Psoas muscle (tissue), 8 donors: Measurements from ENCODE around the gene SUSD4. TPM values are rescaled to one million over a fixed set of nuclear protein-coding genes. Genes with fewer than 3 reads are reported as not detected.

Source experiments
- ATAC-seq, 4 donors: fragments of 200-7000 bp; cut with Tn5 transposase; one replicate each; pipeline ENCODE4 v1.9.1; 2020; ENCODE audit warnings: moderate library complexity in 3 of 4, mild to moderate bottlenecking in 2 of 4
- DNase-seq, 2 donors: peaks; one replicate each; pipeline ENCODE4 v3.0.0-alpha.2; 2020
- H3K27ac ChIP-seq: fragments of 200-600 bp; one replicate; pipeline ENCODE4 v1.8.0; 2022
- H3K27me3 ChIP-seq, 3 donors: fragments of 200-600 bp in 1 of 3; one replicate each; pipeline versions ENCODE4 v1.6.1 to v1.8.0; 2013 to 2022; ENCODE audit warnings: low read length in 2 of 3, mild to moderate bottlenecking in 2 of 3, moderate library complexity in 1 of 3; ENCODE audit not compliant: insufficient read depth in 3 of 3
- H3K36me3 ChIP-seq, 2 donors: fragments of 200-600 bp in 1 of 2; one replicate each; pipeline versions ENCODE4 v1.6.1 to v1.8.0; 2013 to 2022; ENCODE audit warnings: low read depth in 1 of 2, mild to moderate bottlenecking in 1 of 2, moderate library complexity in 1 of 2; ENCODE audit not compliant: insufficient read depth in 1 of 2
- H3K4me1 ChIP-seq: fragments of 200-600 bp; one replicate; pipeline ENCODE4 v1.8.0; 2022
- H3K4me3 ChIP-seq: fragments of 200-600 bp; one replicate; pipeline ENCODE4 v1.8.0; 2022; ENCODE audit warnings: mild to moderate bottlenecking
- H3K9me3 ChIP-seq: fragments of 200-600 bp; one replicate; pipeline ENCODE4 v1.8.0; 2022
- WGBS, 3 donors: extraction: QIAGEN DNeasy Blood & Tissue Kit; methylation state at CpG; one replicate each; pipeline versions ENCODE4 v1.1.6 to v1.1.7; 2013; 5-methylcytosine and 5-hydroxymethylcytosine counted together
- intact Hi-C, 2 donors: fragments of 100-400 bp; cut with DNase I; formaldehyde crosslinking; loops; one replicate each; pipeline versions ENCODE4 v1.11.0 to v1.14.2; 2022
- polyA plus RNA-seq, 3 donors: library from polyadenylated mRNA; stranded (reverse); fragments of 200-250 nt; gene quantifications; one replicate each; pipeline ENCODE4 v1.2.3, GENCODE V29; 2013
- total RNA-seq, 4 donors: library from RNA; stranded (reverse); fragmentation: NEBNext Ultra II Directional in 2 of 4; extraction: Animal tissue kit (Norgen Biotek cat#: 25700) in 2 of 4; gene quantifications; one replicate each; pipeline versions ENCODE4 v1.2.1 to v1.2.4, GENCODE V29; 2021 to 2023
- TF ChIP-seq, protein P1 (sequence below): fragments of 200-600 bp; IDR thresholded peaks from one replicate; pipeline ENCODE4 v1.8.0; 2022; ENCODE audit warnings: antibody characterized with exemption
- donor health status: healthy with polysubstance abuse.
- donor health status: DM: no; HTN: no; CAD: no; lungs with moderate emphysema.
- donor health status: Bipolar disorder and iron deficiency.
- donor health status: healthy.
- donor health status: DM: yes; HTN: yes; CAD: no.
- donor health status: DM: no; HTN: no; CAD: no.
- donor health status: DM: no; HTN: no; CAD: no.
- donor health status: DM: yes; HTN: yes; CAD: no.

SUSD4 gene
- total and polyA plus RNA-seq, 7 donors = 0.08 to 3.9 (median 0.21) TPM

DNA sequence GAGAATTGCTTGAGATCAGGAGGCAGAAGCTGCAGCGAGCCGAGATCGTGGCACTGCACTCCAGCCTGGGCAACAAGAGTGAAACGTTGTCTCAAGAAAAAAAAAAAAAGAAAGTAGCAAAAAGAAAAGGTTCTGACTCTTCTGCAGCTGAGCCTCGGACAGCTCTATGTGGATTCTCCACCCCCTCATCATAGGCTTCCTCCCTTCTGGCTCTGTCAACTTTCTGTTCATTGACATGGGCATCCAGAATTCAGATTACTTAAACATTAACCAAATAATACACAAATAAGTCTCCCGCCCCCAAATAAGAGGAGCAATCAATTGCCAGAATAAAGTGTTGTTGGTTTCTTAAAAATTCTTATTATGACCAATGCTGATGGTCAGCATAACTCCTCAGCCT, 10.0 kb downstream of the SUSD4 start:
- H3K27ac ChIP-seq = no peak overlapping the region
- H3K4me1 ChIP-seq = no peaks in the 10 kb centered on the region
- no peaks in the 10 kb centered on the region for H3K36me3 ChIP-seq
- 56 to 64% (median 60%) methylated on average over 6 of the region's 6 CpGs for WGBS, 3 donors
- TF ChIP-seq, protein P1, sequence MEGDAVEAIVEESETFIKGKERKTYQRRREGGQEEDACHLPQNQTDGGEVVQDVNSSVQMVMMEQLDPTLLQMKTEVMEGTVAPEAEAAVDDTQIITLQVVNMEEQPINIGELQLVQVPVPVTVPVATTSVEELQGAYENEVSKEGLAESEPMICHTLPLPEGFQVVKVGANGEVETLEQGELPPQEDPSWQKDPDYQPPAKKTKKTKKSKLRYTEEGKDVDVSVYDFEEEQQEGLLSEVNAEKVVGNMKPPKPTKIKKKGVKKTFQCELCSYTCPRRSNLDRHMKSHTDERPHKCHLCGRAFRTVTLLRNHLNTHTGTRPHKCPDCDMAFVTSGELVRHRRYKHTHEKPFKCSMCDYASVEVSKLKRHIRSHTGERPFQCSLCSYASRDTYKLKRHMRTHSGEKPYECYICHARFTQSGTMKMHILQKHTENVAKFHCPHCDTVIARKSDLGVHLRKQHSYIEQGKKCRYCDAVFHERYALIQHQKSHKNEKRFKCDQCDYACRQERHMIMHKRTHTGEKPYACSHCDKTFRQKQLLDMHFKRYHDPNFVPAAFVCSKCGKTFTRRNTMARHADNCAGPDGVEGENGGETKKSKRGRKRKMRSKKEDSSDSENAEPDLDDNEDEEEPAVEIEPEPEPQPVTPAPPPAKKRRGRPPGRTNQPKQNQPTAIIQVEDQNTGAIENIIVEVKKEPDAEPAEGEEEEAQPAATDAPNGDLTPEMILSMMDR = no peak
- no peaks in the 10 kb centered on the region for H3K9me3 ChIP-seq
- intact Hi-C loops = no loop called here
- ATAC-seq (no peak), DNase-seq (no peak)
- H3K4me3 ChIP-seq = no peak overlapping the region
- H3K27me3 ChIP-seq = peaks cover 0 to 11% (median 0%) of the 10 kb centered on the region in 3 donors

DNA sequence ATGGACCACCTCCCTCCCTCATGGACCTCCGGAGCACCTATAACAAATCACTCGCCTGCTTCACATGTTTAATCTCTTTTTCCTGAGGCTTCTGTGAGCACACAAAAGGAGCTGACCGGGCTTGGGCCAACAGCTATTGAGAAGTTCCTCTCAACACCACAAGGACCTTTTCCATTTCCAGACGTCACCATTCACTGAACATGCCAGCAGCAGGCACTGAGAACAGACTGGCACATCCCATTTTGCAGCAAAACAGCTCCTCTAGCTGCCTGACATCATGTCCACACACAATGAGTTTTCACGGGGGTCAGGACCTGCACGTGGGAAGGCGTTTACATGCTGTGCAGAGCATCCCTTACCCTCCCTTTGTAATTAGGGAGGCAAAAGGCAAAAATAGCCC, 11.0 kb downstream of the SUSD4 start:
- Histone ChIP-seq H3K36me3 (no peaks in the 10 kb centered on the region), H3K4me1 (no peaks in the 10 kb centered on the region), H3K9me3 (no peaks in the 10 kb centered on the region), H3K27ac (no peak overlapping the region), H3K4me3 (no peak overlapping the region), H3K27me3 (peaks cover 0 to 11% (median 0%) of the 10 kb centered on the region in 3 donors)
- DNase-seq (no peak), ATAC-seq (no peak)
- TF ChIP-seq, protein P1 = no peak
- 47 to 53% (median 51%) methylated on average over 7 of the region's 7 CpGs for WGBS, 3 donors
- intact Hi-C loops = no loop called here

DNA sequence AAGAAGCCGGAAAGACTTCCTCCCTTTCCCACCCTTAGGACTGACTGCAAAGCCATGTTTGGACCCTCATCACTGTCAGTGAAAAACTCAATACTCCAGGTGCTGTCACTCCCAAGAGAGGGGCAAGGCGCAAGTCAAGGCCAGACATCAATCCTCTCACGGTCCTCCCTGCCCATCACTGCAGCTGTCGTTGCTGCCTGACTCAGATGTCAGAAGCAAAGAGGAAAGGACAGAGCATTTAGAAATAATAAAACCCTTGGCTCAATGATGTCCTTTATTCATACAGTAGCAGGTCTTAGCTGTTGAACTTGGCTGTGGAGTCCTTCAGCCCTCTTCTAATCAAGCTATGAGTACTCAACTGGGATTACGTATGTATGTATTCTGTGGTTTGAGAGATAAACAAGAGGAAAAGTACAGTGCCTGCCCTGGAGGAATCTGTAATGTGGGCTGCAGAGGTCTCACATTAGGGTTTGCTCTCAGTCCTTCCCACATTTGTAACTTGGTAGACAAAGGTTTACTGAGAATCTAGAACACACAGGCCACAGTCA, 13.5 kb downstream of the SUSD4 start:
- intact Hi-C loops = no loop called here
- DNase-seq = no peak
- Histone ChIP-seq H3K27me3 (peaks cover 0 to 11% (median 0%) of the 10 kb centered on the region in 3 donors), H3K9me3 (no peaks in the 10 kb centered on the region), H3K36me3 (no peaks in the 10 kb centered on the region), H3K4me1 (no peaks in the 10 kb centered on the region), H3K4me3 (no peak overlapping the region), H3K27ac (no peak overlapping the region)
- TF ChIP-seq, protein P1 = no peak
- no peak for ATAC-seq
- 53 to 61% (median 60%) methylated on average over 5 of the region's 5 CpGs for WGBS, 3 donors

DNA sequence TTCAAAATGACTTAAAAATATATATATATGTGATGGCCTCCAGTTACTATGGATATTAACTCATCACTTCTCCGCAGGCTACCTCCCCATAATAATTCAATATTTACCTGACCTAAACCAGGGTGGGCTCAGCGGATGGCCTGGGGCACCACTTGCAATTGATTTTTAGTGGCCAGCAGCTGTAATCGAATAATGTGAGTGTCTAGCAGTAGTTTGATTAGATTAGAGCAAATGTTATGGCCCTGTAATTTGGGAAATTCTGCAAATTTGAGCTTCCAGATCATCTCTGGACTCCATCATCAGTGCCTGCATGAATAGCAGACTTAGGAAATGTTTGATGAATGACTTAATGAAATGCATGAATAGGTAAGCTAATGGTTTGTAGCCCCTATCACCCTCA, 14.7 kb downstream of the SUSD4 start:
- no peak overlapping the region for H3K27ac ChIP-seq
- peaks cover 0 to 11% (median 0%) of the 10 kb centered on the region in 3 donors for H3K27me3 ChIP-seq
- ATAC-seq (no peak), DNase-seq (no peak)
- no peaks in the 10 kb centered on the region for H3K9me3 ChIP-seq
- H3K4me3 ChIP-seq = no peak overlapping the region
- H3K4me1 ChIP-seq = no peaks in the 10 kb centered on the region
- TF ChIP-seq, protein P1 = no peak
- H3K36me3 ChIP-seq = no peaks in the 10 kb centered on the region
- intact Hi-C loops = loop anchor here in 1 of 2 donors (10.0 kb wide), 1 partner anchor 204 kb away; the partner anchor contains the start of gene TLR5
- whole genome bisulfite sequencing, 3 donors = 94 to 97% (median 96%) methylated on average over 3 of the region's 3 CpGs

DNA sequence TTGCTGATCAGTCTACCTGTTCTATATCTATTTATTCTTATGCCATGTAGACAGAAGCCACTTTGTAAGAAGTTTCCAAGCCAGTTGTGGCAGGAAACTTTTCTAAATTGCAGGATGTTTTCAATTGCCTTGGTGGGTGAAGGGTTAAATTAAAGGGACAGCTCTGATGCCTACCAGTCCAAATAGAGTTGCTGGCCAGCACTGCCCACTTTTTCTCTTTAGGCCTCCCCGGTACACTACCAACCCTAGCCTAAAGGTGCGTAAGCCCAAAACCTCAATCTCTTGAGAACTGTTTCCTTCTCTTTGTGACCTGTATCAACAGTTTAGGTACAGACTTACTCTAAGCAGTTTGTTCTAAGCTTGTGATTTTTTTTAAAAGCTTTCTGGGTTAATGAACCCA, 15.5 kb downstream of the SUSD4 start:
- H3K36me3 ChIP-seq = no peaks in the 10 kb centered on the region
- DNase-seq (no peak), ATAC-seq (no peak)
- TF ChIP-seq, protein P1 = no peak
- intact Hi-C loops = loop anchor here in 1 of 2 donors (10.0 kb wide), 1 partner anchor 204 kb away; the partner anchor contains the start of gene TLR5
- WGBS, 3 donors = 72 to 78% (median 76%) methylated on average over 2 of the region's 2 CpGs
- no peaks in the 10 kb centered on the region for H3K9me3 ChIP-seq
- no peak overlapping the region for H3K4me3 ChIP-seq
- no peak overlapping the region for H3K27ac ChIP-seq
- H3K27me3 ChIP-seq = peaks cover 0 to 8% (median 0%) of the 10 kb centered on the region in 3 donors
- no peaks in the 10 kb centered on the region for H3K4me1 ChIP-seq
